ENCODE results near the gene MTMR3.

- TF ChIP-seq, protein P1, sequence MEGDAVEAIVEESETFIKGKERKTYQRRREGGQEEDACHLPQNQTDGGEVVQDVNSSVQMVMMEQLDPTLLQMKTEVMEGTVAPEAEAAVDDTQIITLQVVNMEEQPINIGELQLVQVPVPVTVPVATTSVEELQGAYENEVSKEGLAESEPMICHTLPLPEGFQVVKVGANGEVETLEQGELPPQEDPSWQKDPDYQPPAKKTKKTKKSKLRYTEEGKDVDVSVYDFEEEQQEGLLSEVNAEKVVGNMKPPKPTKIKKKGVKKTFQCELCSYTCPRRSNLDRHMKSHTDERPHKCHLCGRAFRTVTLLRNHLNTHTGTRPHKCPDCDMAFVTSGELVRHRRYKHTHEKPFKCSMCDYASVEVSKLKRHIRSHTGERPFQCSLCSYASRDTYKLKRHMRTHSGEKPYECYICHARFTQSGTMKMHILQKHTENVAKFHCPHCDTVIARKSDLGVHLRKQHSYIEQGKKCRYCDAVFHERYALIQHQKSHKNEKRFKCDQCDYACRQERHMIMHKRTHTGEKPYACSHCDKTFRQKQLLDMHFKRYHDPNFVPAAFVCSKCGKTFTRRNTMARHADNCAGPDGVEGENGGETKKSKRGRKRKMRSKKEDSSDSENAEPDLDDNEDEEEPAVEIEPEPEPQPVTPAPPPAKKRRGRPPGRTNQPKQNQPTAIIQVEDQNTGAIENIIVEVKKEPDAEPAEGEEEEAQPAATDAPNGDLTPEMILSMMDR (conservative IDR thresholded peaks at IDR 0.05 in 1 of 2, IDR thresholded peaks at IDR 0.05 in 1 of 2; ENCODE audit: extremely low read depth in 1 of 2, insufficient read depth in 1 of 2, low read depth in 1 of 2, low read length in 2 of 2): no peak
- no peak for TF ChIP-seq EZH2 (IDR thresholded peaks at IDR 0.05; ENCODE audit: borderline replicate concordance, low read length)
These were observed 44.4 kb upstream of the MTMR3 start for GRCh38 chr22:29838599-29838956.
